ENCODE results near the gene ZSCAN31.

Gene ZSCAN31

GRCh38 chr6:28334286-28335039 is 1.5 kb downstream of the ZSCAN31 start:
- TF ChIP-seq ZBTB7A (IDR thresholded peaks at IDR 0.05; ENCODE audit: low read depth) (no peak), CEBPB (IDR thresholded peaks at IDR 0.05) (no peak), TCF12 (IDR thresholded peaks at IDR 0.05; ENCODE audit: low read depth) (no peak), TAF1 (IDR thresholded peaks at IDR 0.05; ENCODE audit: low read depth) (no peak), CREB1 (IDR thresholded peaks at IDR 0.05; ENCODE audit: low read depth) (no peak), YY1 (IDR thresholded peaks at IDR 0.05; ENCODE audit: low read depth) (no peak), FOXM1 (IDR thresholded peaks at IDR 0.05; ENCODE audit: borderline replicate concordance, low read depth) (no peak), EP300 (IDR thresholded peaks at IDR 0.05; ENCODE audit: borderline replicate concordance) (no peak), MAX (IDR thresholded peaks at IDR 0.05) (no peak), NFIC (IDR thresholded peaks at IDR 0.05) (no peak), RAD21 (IDR thresholded peaks at IDR 0.05; ENCODE audit: low read depth) (no peak), EGR1 (IDR thresholded peaks at IDR 0.05) (no peak), TEAD4 (IDR thresholded peaks at IDR 0.05) (no peak)
- TF ChIP-seq, protein P1, sequence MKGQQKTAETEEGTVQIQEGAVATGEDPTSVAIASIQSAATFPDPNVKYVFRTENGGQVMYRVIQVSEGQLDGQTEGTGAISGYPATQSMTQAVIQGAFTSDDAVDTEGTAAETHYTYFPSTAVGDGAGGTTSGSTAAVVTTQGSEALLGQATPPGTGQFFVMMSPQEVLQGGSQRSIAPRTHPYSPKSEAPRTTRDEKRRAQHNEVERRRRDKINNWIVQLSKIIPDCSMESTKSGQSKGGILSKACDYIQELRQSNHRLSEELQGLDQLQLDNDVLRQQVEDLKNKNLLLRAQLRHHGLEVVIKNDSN (IDR thresholded peaks at IDR 0.05) = no peak
- TF ChIP-seq, protein P2, sequence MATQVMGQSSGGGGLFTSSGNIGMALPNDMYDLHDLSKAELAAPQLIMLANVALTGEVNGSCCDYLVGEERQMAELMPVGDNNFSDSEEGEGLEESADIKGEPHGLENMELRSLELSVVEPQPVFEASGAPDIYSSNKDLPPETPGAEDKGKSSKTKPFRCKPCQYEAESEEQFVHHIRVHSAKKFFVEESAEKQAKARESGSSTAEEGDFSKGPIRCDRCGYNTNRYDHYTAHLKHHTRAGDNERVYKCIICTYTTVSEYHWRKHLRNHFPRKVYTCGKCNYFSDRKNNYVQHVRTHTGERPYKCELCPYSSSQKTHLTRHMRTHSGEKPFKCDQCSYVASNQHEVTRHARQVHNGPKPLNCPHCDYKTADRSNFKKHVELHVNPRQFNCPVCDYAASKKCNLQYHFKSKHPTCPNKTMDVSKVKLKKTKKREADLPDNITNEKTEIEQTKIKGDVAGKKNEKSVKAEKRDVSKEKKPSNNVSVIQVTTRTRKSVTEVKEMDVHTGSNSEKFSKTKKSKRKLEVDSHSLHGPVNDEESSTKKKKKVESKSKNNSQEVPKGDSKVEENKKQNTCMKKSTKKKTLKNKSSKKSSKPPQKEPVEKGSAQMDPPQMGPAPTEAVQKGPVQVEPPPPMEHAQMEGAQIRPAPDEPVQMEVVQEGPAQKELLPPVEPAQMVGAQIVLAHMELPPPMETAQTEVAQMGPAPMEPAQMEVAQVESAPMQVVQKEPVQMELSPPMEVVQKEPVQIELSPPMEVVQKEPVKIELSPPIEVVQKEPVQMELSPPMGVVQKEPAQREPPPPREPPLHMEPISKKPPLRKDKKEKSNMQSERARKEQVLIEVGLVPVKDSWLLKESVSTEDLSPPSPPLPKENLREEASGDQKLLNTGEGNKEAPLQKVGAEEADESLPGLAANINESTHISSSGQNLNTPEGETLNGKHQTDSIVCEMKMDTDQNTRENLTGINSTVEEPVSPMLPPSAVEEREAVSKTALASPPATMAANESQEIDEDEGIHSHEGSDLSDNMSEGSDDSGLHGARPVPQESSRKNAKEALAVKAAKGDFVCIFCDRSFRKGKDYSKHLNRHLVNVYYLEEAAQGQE (IDR thresholded peaks at IDR 0.05; ENCODE audit: low read depth) = no peak

DNA sequence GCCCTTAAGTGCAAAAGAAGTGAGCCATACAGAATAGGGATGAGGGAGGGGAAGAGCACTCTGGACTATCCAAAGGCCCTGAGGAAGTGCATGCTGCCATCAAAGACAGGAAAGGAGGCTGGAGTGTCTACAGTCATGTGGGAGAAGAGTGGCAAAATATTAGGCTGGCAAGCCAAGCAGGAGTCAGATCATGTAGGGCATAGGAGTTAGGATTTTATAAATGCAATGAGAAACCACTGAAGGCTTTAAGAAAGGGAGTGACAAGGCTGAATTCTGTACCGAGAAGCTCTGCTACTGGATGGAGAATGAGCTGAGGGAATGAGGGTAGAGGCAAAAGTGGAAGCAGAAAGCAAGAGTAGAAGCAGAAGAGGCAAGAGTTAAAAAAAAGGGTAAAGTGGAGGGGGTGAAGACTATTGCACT is 2.3 kb downstream of the ZSCAN31 start:
- TF ChIP-seq FOXM1 (IDR thresholded peaks at IDR 0.05; ENCODE audit: borderline replicate concordance, low read depth) = no peak
- TF ChIP-seq CEBPB (IDR thresholded peaks at IDR 0.05) = no peak
- TF ChIP-seq TEAD4 (IDR thresholded peaks at IDR 0.05) = no peak
- TF ChIP-seq NFIC (IDR thresholded peaks at IDR 0.05) = no peak
- no peak for TF ChIP-seq EGR1 (IDR thresholded peaks at IDR 0.05)
- TF ChIP-seq EP300 (IDR thresholded peaks at IDR 0.05; ENCODE audit: borderline replicate concordance) = no peak
- TF ChIP-seq, protein P2 (IDR thresholded peaks at IDR 0.05; ENCODE audit: low read depth) = no peak
- TF ChIP-seq, protein P1 (IDR thresholded peaks at IDR 0.05) = no peak
- no peak for TF ChIP-seq RAD21 (IDR thresholded peaks at IDR 0.05; ENCODE audit: low read depth)
- no peak for TF ChIP-seq ZBTB7A (IDR thresholded peaks at IDR 0.05; ENCODE audit: low read depth)
- TF ChIP-seq YY1 (IDR thresholded peaks at IDR 0.05; ENCODE audit: low read depth) = no peak
- no peak for TF ChIP-seq TCF12 (IDR thresholded peaks at IDR 0.05; ENCODE audit: low read depth)
- TF ChIP-seq CREB1 (IDR thresholded peaks at IDR 0.05; ENCODE audit: low read depth) = no peak
- no peak for TF ChIP-seq MAX (IDR thresholded peaks at IDR 0.05)
- TF ChIP-seq TAF1 (IDR thresholded peaks at IDR 0.05; ENCODE audit: low read depth) = no peak

DNA sequence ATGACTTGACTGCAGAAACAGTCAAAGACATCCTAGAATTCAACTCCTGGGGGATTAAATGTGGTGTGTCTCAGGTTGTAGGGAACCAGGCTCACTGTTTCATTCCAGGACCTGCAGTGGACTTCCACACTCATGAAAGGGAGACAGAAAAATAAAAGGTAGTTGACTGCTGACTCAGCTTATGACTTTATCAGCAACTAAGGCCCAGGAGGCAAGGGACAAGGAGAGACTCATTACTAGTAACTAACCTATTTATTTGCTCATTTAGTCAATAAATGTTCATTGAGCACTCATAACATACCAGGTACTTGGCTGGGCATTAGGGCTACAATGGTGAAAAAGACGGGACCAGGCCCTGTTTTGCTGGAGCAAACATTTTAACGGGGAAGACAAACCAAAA is 2.9 kb downstream of the ZSCAN31 start:
- TF ChIP-seq NFIC (IDR thresholded peaks at IDR 0.05) = no peak
- TF ChIP-seq YY1 (IDR thresholded peaks at IDR 0.05; ENCODE audit: low read depth) = no peak
- TF ChIP-seq FOXM1 (IDR thresholded peaks at IDR 0.05; ENCODE audit: borderline replicate concordance, low read depth) = no peak
- TF ChIP-seq TAF1 (IDR thresholded peaks at IDR 0.05; ENCODE audit: low read depth) = no peak
- TF ChIP-seq CREB1 (IDR thresholded peaks at IDR 0.05; ENCODE audit: low read depth) = no peak
- TF ChIP-seq TEAD4 (IDR thresholded peaks at IDR 0.05) = no peak
- TF ChIP-seq RAD21 (IDR thresholded peaks at IDR 0.05; ENCODE audit: low read depth) = no peak
- no peak for TF ChIP-seq EP300 (IDR thresholded peaks at IDR 0.05; ENCODE audit: borderline replicate concordance)
- TF ChIP-seq, protein P1 (IDR thresholded peaks at IDR 0.05) = no peak

DNA sequence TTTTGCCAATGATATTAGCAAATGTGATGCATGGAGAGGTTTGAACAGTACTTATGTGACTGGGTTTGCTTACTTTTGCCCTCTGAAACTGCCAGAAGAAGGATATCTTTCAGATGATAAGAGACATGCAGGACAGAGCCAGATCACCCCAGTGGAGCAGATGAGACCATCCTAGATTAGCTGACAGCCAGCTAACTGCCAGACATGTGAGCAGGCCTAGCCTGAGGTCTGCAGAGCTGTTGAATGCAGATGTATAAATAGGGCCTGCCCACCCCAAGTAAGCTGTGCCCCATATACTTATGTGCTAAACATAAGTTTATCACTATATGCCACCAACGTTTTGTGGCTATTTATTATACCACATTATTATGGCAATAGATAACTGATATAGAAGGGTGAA is 5.9 kb downstream of the ZSCAN31 start:
- no peak for TF ChIP-seq EP300 (IDR thresholded peaks at IDR 0.05; ENCODE audit: borderline replicate concordance)
- no peak for TF ChIP-seq EGR1 (IDR thresholded peaks at IDR 0.05)
- no peak for TF ChIP-seq TAF1 (IDR thresholded peaks at IDR 0.05; ENCODE audit: low read depth)
- no peak for TF ChIP-seq NFIC (IDR thresholded peaks at IDR 0.05)
- TF ChIP-seq CREB1 (IDR thresholded peaks at IDR 0.05; ENCODE audit: low read depth) = no peak
- no peak for TF ChIP-seq CEBPB (IDR thresholded peaks at IDR 0.05)
- TF ChIP-seq FOXM1 (IDR thresholded peaks at IDR 0.05; ENCODE audit: borderline replicate concordance, low read depth) = no peak
- no peak for TF ChIP-seq YY1 (IDR thresholded peaks at IDR 0.05; ENCODE audit: low read depth)
- TF ChIP-seq, protein P1 (IDR thresholded peaks at IDR 0.05) = no peak
- no peak for TF ChIP-seq RAD21 (IDR thresholded peaks at IDR 0.05; ENCODE audit: low read depth)
- TF ChIP-seq MAX (IDR thresholded peaks at IDR 0.05) = no peak
- no peak for TF ChIP-seq TEAD4 (IDR thresholded peaks at IDR 0.05)
- no peak for TF ChIP-seq ZBTB7A (IDR thresholded peaks at IDR 0.05; ENCODE audit: low read depth)
- TF ChIP-seq TCF12 (IDR thresholded peaks at IDR 0.05; ENCODE audit: low read depth) = no peak
- TF ChIP-seq, protein P2 (IDR thresholded peaks at IDR 0.05; ENCODE audit: low read depth) = no peak

Data from Ishikawa (cell line).